GM18868 (cell line): Measurements from ENCODE around the gene ATP1A1.

Source experiments
- ATAC-seq: cut with Tn5 transposase; IDR thresholded peaks from one replicate; pipeline ENCODE4 v1.9.1; 2021; ENCODE audit warnings: mild to moderate bottlenecking, moderate library complexity; ENCODE audit not compliant: unreplicated experiment

The ATP1A1 gene

DNA sequence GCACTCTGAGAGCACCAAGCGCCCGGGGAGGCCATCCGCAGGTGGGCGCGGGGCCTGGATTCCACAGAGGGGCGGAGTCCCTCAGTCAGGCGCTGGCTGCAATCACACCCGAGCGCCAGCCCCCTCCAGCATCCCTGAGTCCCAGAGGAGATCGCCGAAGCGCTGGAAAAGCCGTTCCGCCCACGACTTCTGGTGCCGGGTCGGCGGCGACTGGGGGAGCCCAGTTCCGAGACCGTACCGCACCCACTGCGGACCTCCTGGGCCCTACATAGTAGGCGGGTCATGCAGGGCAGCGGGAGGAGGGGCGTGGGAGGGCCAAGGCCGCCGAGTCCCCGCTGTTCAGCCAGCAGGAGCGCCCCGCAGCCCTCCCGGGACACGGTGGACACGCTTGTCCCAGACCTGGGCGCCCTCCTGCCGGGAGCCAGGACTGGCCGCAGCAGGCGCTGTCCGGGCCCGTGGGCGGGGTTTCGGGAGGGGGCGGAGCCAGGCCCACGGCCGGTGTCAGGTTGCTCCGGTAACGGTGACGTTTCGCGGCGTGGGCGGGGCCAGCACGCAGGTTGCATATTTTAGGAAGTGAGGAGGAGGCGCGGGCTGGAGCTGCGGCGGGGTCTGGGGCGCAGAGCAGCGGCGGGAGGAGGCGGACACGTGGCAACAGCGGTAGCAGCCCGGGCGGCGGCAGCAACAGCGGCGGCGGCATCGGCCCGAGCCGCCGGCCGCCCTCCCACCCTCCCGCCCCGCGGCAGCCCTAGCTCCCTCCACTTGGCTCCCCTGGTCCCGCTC is at the start of gene ATP1A1:
Gene ATP1A1 (plus strand): TSS at position 594 of the 780 bp plus-strand sequence. CDS start 268 bp downstream, outside the sequence.
- ATAC-seq = peak; percentile 58

DNA sequence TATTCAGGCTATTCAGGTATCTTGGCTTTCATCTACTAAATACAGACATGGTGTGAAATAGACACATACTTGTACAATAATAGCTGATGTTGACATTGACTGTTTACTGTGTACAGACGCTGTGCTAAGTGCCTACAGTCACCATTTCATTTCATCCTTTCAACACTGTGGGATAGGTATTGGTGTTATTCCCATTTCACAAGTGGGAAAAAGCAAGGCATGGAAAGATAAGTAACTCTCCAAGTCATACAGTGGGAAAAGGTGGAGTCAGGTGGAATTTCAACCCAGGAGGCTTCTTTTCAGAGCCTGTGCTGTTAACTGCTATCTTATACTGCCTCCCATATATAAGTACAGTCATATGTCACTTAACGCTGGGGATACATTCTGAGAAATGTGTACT is 49.6 kb upstream of the ATP1A1 start:
- ATAC-seq = no peak

DNA sequence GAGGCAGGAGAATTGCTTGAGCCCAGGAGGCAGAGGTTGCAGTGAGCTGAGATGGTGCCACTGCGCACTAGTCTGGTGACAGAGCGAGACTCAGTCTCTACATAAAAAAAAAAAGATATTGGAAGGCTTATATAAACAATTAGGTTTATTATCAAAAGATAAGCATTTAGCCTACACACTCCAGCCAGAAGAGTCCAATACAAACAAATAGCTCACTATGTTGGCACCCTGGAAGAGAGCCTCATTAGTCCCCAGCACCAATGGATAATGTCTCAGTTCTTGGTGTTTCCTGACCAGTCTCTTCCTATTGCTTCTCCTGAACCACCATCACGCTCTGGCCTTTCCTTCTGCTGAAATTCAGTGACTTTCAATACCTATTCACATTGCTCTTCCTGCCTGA is 48.6 kb upstream of the ATP1A1 start:
- ATAC-seq = no peak

DNA sequence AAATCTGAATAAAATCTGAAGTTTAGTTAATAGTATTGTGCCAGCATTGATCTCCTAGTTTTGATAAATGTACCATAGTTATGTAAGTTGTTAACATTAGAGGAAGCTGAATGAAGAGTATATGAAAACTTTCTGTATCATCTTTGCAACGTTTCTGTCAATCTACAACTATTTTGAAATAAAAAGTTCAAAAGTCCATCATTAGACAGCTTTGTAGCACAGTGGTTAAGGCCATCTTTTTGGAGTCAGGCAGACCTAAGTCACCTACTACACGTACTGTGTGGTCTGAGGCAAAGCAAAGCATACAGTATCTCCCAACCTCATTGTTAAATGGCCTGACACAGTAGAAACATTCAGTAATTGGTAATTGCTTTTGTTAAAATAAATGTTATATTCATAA is 47.9 kb upstream of the ATP1A1 start:
- ATAC-seq = no peak

DNA sequence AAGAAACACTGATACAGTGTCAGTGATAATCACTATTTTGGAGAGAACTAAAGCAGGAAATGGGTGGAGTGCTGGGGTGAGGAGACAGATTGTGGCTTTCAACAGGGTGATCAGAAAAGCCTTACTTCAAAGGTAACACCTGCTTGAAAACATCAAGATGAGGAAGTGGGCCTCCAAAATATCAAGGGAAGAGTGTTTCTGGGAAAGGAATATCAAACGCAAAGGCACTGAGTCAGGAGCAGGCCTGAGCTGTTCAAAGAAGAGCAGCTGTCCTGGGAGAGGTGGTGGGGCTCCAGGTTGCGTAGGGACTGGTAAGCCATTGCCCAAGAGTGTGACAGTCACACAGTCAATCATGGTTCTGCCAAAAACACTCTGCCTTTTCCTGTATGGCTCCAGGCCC is 47.1 kb upstream of the ATP1A1 start:
- ATAC-seq = no peak

DNA sequence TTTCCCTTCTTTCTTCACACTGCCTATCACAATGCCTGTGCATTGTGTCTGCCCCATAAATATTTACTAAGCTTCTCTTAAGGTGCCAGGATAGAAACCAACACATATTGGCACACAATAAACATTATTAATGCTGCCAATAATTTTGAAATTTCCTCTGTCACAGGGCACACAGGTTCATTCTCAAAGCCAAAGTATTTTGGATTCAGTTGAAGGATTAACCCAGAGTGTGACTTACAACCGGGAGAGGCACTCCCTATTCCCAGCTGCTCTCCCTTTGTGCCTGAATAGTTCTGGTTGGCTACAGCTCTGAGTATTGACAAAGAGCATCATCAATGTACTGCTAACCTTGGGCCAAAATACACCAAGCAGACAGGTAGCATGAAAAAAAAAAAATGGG is 46.6 kb upstream of the ATP1A1 start:
- no peak for ATAC-seq

DNA sequence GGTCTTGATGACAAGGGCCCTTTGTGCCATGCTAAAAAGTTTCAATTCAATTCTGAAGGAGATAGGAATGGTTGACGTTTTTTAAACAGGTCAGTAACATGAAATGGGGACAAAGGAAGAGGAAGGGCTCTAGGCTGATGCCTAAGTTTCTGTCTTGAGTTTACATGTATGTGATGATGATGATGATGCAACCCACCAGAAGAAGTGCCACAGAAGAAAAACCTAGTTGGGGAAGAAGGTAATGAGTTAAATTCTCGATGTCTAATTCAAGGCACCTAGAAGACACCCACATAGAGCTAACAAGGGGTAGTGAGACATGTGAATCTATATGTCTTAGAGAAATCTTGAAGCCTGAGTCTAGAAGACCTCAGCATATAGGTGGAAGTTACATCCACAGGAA is 44.4 kb upstream of the ATP1A1 start:
- ATAC-seq = no peak

DNA sequence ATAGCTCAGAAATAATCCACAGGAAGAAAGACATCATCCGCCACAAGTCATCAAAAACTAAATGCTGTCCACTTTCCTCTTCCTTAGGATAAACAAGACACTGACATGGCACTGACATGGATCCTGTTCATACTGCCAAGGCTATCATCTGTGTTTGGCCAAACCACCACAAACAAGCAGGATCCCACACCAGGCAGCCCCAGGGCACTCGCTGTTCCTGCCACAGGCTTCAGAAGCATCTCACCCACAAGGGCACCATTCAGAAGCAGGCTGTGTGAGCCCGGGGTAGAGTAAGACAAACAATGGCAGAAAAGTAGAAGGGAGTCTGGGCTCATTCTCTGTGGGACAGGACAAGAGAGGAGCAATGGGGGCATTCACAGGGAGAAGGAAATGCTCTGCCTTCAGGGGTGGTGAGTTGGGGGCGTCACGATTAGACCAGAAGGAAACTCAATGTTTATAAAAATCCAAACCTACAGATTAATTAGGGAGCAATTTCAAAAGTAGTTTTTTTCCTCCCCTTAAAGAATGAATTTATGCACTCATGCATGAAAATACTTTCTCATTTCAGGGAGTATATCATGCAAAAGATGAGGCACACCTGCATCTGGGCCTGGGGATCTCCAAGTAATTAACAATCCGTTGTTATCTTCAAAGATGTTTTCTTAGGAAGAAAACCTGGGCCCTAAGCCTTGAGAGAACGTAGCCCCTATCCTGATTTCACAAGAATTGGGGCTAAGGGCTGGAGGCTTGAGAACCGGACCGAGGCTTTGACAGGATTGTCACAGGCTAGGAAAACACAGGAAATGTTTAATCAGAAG is 43.3 kb upstream of the ATP1A1 start:
- ATAC-seq = no peak

DNA sequence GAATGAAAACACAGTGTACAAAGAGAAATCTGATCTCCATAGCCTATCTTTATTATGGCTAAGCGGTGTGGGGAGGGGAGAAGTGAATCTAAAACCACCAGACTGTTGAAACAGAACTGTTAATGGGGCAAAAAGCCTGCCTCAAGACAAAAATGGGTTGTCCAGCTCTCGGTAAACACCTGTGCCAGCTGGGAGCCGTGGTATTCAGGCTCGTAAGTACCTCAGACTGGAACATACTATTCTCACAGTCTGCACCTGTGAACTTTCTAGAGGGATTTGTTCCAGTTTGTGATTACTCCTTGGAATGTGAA is 42.7 kb upstream of the ATP1A1 start:
- no peak for ATAC-seq

DNA sequence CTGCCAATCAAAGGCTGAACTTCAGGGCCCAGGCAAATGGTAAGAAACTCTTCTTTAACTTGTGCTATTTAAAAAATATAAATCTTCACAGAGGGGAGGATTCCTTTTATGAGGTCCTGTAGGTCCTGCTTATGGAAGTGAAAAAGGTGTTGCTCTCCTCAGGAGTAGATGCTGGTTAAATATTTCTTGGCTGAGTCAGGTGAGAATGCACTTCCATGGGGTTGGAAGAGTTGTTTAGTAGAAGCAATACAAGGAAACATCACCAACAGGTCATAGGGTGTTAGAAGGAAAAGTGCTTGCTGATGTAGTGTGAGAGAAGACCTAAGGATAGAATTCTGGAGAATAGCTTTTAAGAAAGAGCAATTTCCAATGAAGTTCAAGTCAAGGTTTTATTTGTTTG is 42.2 kb upstream of the ATP1A1 start:
- ATAC-seq = no peak

DNA sequence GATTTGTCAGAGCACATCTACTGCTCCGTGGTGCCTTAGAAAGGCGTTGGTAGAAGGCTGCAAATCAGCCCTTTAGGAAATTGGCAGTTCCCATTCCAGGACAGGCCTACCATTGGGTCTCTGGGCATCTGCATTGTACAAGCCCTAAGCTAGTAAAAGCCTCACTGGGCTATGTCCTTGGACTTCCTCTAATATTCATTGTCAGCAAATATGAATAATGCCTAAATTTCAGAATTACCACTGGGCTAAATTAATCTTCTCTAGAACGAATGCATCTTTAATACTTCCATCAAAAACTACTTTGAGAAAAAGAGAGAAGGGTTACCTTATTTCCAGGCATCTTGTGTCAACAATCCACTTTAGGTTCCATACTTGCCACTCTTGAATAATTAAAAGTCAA is 41.5 kb upstream of the ATP1A1 start:
- ATAC-seq = no peak

DNA sequence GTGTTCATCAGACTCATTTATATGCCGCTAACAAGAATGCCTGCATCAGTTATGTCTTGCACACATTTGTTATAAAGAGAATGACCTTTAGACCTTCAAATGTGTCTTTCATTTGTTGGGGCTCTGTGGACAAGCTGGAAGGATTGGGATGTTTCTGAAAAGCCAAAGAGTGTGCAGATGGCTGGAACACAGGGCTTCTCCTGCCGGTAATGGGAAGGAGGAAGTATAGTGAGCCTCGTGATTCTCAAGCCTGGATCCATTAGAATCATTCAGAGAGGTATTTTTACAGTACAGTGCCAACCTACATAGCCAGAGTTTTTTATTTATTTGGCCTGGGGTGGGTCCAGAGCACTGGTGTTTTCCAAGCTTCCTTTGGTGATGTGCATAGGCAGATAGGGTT is 40.6 kb upstream of the ATP1A1 start:
- ATAC-seq = no peak

DNA sequence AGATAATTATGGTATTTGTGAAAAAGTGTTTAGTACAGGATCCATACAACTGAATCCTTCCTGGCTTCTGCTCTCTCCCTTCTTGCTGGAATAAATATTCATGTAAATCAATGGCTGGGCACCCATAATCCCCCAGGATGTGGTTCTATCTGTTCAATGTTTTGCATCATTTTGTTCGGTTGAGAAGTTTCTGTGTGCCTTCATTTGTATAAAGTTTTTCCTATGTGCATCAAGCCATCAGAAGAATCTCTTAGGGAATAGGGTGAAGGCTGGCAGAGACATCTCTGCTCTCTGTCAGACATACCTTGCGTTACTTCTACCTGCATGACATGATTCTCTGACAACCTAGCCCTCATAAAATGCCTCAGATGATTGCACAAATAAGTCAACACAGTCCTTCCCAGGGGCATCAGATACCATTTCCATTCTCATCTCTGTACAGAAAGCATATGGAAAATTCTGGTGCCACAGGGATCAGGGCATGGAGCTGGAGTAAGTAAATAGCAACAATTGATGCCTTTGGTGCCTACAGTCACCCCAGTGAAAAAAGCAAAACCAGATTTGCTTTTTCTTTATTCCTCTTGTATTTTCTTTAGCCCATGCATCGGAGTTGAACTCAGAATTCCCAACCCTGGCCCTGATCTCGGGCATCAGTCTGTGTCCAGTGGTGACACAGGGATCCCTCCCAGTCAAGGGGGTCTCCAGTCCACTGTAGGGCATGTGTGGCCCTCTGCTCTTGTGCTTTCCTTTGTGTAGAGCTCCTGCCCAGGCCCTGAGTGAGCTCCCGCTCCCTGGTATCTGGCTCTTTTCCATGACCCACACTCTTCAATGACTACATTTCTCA is 39.7 kb upstream of the ATP1A1 start:
- ATAC-seq = no peak

DNA sequence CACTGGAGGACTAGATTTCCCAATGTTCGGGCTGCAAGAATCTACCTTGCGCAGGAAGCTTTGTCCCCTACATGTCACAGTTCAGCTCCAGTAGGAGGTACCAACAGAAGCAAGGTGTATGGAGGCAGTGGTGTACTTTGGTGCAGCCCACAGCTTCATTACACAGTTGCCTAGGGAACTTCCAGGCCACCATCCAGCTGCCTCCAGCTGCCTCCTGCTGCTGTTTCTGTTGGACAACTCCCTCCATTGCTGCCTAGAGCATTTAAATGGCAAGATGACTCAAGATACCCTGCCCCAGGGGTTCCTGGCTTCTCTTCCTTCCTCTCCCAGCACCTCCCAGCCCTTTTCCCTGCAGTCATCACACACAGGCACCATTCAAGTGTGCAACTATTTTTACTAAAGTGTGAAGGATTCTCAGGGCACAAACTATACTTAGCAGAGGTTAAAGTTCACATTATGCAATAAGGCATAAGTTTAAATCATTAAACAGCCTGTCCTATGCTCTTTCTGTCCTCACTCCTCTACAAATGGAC is 39.0 kb upstream of the ATP1A1 start:
- ATAC-seq = no peak

DNA sequence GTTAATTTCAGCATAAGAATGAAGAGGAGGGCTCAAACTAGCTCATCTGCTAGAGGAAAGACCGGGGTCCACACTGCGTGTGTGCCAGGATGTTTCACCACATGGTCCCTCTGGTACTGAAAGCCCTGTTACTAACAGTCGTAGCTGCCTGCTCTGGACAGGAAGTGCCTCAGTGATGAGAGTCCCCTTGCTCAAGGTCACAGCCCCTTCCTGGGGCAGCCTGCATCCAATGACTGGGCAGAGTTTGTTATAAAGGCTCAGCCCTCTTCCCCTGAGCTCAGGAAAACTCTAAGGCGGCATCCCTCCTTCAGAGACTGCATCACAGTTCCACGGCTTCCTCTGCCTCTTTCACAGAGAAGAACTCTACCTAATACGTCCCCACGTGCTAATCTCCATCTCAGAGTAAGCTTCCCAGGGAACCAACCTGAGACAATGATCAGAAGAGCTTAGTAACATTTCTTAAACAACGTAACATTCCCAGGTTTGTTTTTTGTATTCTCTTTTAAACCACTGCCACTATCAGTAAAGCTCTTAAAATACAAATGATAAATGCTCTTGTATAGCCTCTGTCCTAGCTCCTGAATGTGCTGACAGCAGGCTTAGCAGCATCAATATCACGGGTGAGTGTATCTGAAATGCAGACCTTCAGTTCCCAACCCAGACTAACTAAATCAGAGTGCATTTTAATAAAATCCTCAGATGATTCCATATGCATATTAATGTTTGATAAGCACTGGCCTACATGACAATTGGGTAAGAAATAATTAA is 38.0 kb upstream of the ATP1A1 start:
- no peak for ATAC-seq

DNA sequence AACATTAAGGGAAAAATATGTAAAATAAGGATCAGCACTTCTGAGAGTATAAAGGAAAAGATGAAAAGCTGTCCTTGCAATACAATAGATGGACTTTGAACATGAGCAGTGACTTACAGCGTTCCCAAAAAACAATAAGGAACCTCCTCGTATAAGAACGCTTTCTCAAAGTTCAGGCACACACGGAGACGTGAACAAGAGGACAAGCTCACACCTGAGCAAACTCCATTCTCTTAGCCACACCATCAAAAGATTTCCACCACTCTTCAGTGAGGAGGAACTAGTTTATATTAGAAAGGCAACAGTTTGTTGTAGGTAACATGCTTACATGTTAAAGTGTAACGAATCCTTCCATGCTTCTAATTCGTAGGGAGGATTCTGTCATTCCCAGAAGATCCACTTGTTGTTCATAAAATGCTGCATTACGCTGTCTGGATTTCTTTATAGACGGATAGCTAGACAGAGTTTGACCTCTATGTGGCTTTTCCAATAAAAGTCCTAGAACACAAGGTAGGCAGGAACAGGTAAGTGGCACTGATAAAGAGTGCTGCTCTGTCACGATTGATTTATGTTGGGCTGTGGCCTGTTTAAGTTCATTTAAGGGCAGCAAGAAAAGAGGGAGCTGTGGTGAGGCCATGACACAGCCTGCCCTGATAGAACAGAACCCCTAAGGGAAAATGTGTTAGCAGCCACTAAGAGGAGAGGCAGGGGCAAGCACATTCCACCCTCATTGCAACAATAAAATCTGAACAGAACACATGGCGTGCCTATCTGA is 37.0 kb upstream of the ATP1A1 start:
- no peak for ATAC-seq

DNA sequence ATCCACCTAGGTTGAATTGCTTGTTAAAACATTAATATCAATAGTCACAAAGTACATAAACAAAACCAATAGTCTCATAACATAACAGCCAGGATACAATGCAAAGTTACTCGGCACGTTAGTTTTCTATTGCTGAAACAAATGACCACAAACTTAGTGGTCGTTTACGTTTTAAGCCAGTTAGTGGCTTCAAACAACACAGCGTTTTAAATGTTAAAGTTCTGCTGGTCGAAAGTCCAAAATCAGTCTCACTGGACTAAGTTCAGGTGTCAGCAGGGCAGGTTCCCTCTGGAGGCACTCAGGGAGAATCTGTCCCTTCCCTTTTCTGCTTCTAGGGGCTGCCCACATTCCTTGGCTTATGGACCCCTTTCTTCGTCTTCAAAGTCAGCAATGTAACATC is 35.6 kb upstream of the ATP1A1 start:
- ATAC-seq = no peak

DNA sequence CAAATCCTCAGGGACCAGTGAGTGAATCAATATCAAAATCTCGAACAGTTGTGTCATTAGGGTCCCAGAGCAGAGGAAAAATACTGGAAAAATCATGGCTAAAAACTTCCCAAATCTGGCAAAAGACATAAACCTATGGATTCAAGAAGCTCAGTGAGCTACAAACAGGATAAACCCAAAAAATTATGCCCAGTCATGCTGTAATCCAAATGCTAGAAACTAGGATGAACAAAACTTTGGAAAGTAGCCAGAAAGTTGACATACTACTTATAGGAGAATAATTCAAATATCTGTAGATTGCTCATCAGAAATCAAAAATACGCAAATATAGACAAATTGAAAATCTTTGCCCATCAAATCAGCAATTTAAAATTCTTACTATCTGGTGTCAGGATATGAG is 34.6 kb upstream of the ATP1A1 start:
- ATAC-seq = no peak

DNA sequence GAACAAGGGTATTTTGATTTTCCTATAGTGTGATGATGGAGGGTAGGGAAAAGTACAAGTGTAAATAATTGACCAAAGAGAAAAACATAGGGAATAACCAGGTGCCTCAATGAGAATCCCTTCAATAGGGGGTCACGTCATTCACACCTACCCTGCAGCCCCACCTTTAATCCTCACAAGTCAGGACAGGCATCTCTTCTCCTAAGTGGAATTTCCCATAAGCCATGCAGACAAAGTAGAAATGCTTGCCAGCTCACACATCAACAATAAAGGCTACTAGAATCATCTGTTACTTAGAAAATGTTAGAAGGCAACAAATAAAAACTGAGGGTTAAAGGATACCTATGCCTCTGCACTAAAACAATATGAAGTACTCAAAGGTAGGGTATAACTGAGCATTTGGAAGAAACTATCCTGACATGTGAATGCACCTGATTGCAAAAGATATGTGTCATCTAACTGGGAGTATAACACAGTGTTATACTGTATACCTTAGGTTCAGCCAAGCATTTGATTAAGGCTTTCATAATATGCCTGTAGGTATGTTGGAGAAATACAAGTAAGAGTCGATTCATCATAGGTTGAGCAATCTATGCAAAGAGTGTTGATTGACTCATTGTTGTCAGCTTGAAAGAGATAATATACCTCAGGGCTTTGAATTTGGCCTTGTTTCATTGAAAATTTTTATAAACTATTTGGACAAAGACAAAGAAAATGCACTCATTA is 32.4 kb upstream of the ATP1A1 start:
- ATAC-seq = no peak
